ENCODE results near the gene ENO2. TPM values are rescaled to one million over a fixed set of nuclear protein-coding genes. Genes with fewer than 3 reads are reported as not detected.
A peak's percentile ranks its signal among the peaks of the same experiment; 100 is the strongest.
"Not testable (repeated sequence)": the region's sequence is repeated elsewhere in the genome, so short reads cannot be mapped to it uniquely, and the experiment has no call there.

ENO2 gene
- total RNA-seq (100 to 1,000 TPM in 4 of 5 donors, 10 to 100 TPM in 1; 87.2 to 176 (median 148) TPM), total RNA-seq (69.5 to 207 (median 92.8) reads per million in 29 experiments)
- 41.7 TPM for total RNA-seq (2013)

DNA sequence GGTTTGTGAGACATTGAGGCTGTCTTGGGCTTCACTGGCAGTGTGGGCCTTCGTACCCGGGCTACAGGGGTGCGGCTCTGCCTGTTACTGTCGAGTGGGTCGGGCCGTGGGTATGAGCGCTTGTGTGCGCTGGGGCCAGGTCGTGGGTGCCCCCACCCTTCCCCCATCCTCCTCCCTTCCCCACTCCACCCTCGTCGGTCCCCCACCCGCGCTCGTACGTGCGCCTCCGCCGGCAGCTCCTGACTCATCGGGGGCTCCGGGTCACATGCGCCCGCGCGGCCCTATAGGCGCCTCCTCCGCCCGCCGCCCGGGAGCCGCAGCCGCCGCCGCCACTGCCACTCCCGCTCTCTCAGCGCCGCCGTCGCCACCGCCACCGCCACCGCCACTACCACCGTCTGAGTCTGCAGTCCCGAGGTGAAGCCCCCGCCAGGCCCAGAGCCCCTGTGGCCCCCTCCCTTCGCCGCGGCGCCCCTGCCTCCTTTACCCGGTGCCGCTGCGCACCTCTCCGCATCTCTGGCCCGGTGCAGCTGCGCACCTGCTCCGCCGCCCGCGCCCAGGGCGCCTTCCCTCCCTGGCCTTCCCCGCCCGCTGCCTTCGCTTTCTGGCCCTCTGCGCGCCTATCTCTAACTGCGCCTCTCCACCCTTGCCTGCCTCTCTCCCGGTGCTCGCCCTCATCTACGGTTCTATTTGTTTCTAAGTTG lies at the start of gene ENO2:
Gene ENO2, plus strand, starts transcription at position 335 of the 701 bp plus-strand sequence. CDS start 1,253 bp downstream, outside the sequence.
- CTCF ChIA-PET: interaction anchor here in 1 of 2 donors (0.6 to 0.9 kb wide), 4 partner anchors 41 to 275 kb away, joined by 3 to 4 read pairs (median 4); partner anchors contain the start of genes PEX5 and SPSB2
- Histone ChIP-seq H3K4me3 (ENCODE audit: control insufficient read depth in 1 of 2, extremely low read depth in 1 of 2, low read length in 1 of 2) (peak within 1 kb of the TSS; percentile 62 to 65), H3K4me1 (ENCODE audit: control insufficient read depth in 1 of 2, extremely low read depth in 1 of 2, insufficient read depth in 2 of 2, low read length in 2 of 2) (peaks cover 4 to 28% of the 10 kb centered on the region in 2 experiments), H3K36me3 (ENCODE audit: control insufficient read depth in 2 of 2, extremely low read depth in 1 of 2, insufficient read depth in 1 of 2, low read length in 1 of 2) (peaks cover 0 to 15% of the 10 kb centered on the region in 2 donors), H3K9me3 (no peaks in the 10 kb centered on the region), H3K27ac (ENCODE audit: low read length) (peak within 1 kb of the TSS; percentile 86), H3K27me3 (replicated peaks in 1 of 2; ENCODE audit: control insufficient read depth in 2 of 2, extremely low read depth in 1 of 2, insufficient read depth in 2 of 2, low read length in 1 of 2) (no peaks in the 10 kb centered on the region)
- Mint-ChIP-seq H3K27ac (peak within 1 kb of the TSS; percentile 91 to 95), H3K9me3 (no peaks in the 10 kb centered on the region), H3K27me3 (no peaks in the 10 kb centered on the region), H3K4me1 (peaks cover 30 to 40% (median 33%) of the 10 kb centered on the region in 3 donors), H3K4me3 (peak within 1 kb of the TSS; percentile 89 to 98 (median 92)), H3K36me3 (peaks cover 14% of the 10 kb centered on the region)
- POLR2A ChIA-PET: interaction anchor here in 1 of 2 donors (0.6 to 1.2 kb wide), 3 partner anchors 44 to 214 kb away, joined by 3 to 4 read pairs (median 4); partner anchors contain the start of gene CDCA3
- peak; percentile 61 to 91 (median 78) for DNase-seq
- peak; percentile 93 to 96 (median 96) for ATAC-seq (replicated peaks in 1 of 4)
- WGBS (ENCODE audit: insufficient coverage): under 1% methylated on average over 62 of the region's 68 CpGs

DNA sequence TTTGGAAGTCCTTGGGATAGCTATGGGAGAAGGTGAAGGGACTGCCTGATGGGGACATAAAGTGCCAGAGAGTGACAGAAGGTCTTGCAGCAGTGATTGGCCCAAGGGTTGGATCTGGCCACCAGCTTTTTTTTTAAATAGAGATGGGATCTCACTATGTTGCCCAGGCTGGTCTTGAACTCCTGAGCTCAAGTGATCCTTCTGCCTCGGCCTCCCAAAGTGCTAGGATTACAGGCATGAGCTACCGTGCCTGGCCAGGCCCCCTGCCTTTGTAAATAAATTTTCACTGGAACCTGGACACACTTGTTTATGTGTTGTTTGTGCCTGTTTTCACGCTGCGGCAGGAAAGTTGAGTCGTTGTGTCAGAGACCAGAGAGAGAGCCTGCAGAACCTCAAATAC lies 49.1 kb upstream of the ENO2 start:
- H3K4me3 Mint-ChIP-seq: peak overlapping the region; percentile 18 to 49 (median 20)
- H3K27ac Mint-ChIP-seq: peak overlapping the region; percentile 13 to 69
- not testable (repeated sequence) for H3K4me3 ChIP-seq (ENCODE audit: control insufficient read depth in 1 of 2, extremely low read depth in 1 of 2, low read length in 1 of 2); H3K27me3 Mint-ChIP-seq; H3K27me3 ChIP-seq (replicated peaks in 1 of 2; ENCODE audit: control insufficient read depth in 2 of 2, extremely low read depth in 1 of 2, insufficient read depth in 2 of 2, low read length in 1 of 2); ATAC-seq (replicated peaks in 1 of 4); H3K9me3 ChIP-seq; H3K27ac ChIP-seq (ENCODE audit: low read length); H3K9me3 Mint-ChIP-seq; DNase-seq
- 100% methylated on average over 1 of the region's 5 CpGs for whole genome bisulfite sequencing (ENCODE audit: insufficient coverage)
- POLR2A ChIA-PET: interaction anchor here in 1 of 2 donors (0.5 kb wide), 1 partner anchor 75 kb away, joined by 3 read pairs; no protein-coding TSS in a partner anchor
- peaks cover 43% of the 10 kb centered on the region for H3K36me3 Mint-ChIP-seq
- H3K4me1 Mint-ChIP-seq: peaks cover 26 to 32% (median 30%) of the 10 kb centered on the region in 3 donors
- peaks cover 23 to 60% of the 10 kb centered on the region in 2 donors for H3K36me3 ChIP-seq (ENCODE audit: control insufficient read depth in 2 of 2, extremely low read depth in 1 of 2, insufficient read depth in 1 of 2, low read length in 1 of 2)
- H3K4me1 ChIP-seq (ENCODE audit: control insufficient read depth in 1 of 2, extremely low read depth in 1 of 2, insufficient read depth in 2 of 2, low read length in 2 of 2): peaks cover 6 to 34% of the 10 kb centered on the region in 2 experiments
- CTCF ChIA-PET: interaction anchor here in 1 of 2 donors (0.9 to 1.3 kb wide), 2 partner anchors 13 to 42 kb away, joined by 3 to 5 read pairs; no protein-coding TSS in a partner anchor

DNA sequence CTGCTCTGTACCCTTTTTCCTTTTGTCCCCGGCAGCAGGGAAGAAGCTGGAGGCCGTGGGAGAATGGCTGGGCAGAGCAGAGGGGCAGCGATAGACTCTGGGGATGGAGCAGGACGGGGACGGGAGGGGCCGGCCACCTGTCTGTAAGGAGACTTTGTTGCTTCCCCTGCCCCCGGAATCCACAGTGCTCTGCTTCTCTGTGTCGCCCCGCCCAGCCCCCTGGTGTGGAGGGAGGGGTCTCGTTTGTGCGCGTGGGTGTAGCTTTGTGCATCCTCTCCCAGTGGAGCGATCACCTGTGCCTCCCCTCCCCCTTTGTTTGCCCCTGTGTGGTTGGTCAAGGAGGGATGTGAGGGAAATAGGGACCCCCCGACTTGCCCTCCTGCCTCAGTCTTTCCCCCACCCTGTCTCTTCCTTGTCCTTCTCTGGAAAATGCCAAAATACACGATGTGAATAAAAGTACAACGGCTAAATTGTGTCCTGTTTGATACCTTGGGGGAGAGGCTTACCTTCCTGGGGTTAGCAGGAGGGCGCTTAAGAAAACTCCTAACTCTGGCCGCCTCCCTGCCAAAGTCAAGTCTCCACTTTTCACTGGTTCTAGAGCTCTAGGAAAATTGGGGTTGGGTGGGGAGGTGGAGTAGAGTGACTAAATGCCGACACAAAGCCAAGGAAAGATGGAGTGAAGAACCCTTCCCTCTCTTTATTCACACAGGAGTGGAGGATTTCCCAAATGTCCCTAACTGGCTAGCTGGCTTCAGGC lies 48.0 kb upstream of the ENO2 start:
- H3K9me3 Mint-ChIP-seq: no peaks in the 10 kb centered on the region

DNA sequence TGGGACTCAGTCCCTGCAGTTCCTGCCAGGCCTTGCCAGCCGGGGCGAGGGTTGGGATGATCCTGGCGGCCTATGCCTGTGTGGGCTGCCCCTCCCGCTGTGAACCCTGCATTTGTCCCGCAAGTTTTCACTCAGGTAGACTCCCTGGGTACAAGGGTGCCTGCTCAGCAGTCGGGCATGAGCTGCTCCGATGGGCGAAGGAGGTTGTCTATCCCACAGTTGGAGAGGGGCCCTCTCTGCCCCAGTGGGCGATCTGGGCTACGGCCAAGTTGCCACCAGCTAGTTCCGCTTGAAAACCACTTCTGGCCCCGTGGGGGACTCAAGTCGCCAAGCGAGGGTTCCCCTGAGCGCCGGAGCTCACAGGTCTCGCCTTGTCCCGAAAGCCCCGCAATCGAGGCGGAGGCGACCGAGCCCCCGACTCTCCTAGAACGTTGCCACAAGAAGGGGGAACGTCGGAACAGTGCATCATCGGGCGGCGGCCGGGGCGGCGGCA lies 47.4 kb upstream of the ENO2 start:
- ATAC-seq (replicated peaks in 1 of 4) (peak; percentile 0 to 4 (median 1)), DNase-seq (peak in 3 of 35 experiments; percentile 31 to 60 (median 44))
- peak overlapping the region; percentile 44 to 65 for H3K4me3 ChIP-seq (ENCODE audit: control insufficient read depth in 1 of 2, extremely low read depth in 1 of 2, low read length in 1 of 2)
- peak overlapping the region; percentile 91 for H3K27ac Mint-ChIP-seq
- peaks cover 16 to 49% of the 10 kb centered on the region in 2 experiments for H3K4me1 ChIP-seq (ENCODE audit: control insufficient read depth in 1 of 2, extremely low read depth in 1 of 2, insufficient read depth in 2 of 2, low read length in 2 of 2)
- no peaks in the 10 kb centered on the region for H3K9me3 ChIP-seq
- no peaks in the 10 kb centered on the region for H3K27me3 Mint-ChIP-seq
- no peaks in the 10 kb centered on the region for H3K27me3 ChIP-seq (replicated peaks in 1 of 2; ENCODE audit: control insufficient read depth in 2 of 2, extremely low read depth in 1 of 2, insufficient read depth in 2 of 2, low read length in 1 of 2)
- peaks cover 43 to 48% (median 46%) of the 10 kb centered on the region in 3 donors for H3K4me1 Mint-ChIP-seq
- no peaks in the 10 kb centered on the region for H3K9me3 Mint-ChIP-seq
- peaks cover 11 to 52% of the 10 kb centered on the region in 2 donors for H3K36me3 ChIP-seq (ENCODE audit: control insufficient read depth in 2 of 2, extremely low read depth in 1 of 2, insufficient read depth in 1 of 2, low read length in 1 of 2)
- ChIA-PET POLR2A (interaction anchor here (0.7 to 1.4 kb wide), 2 partner anchors 15 to 151 kb away, joined by 5 to 6 read pairs; partner anchors contain the start of gene USP5 (in 1 of the 2)), CTCF (interaction anchor here (0.6 to 1.5 kb wide), 9 partner anchors 8 to 240 kb away, joined by 3 to 8 read pairs (median 5); partner anchors contain the start of genes CDCA3 (in 1 of the 2), USP5 (in 1 of the 2) and ZNF384 (in 1 of the 2))
- H3K27ac ChIP-seq (ENCODE audit: low read length): peak overlapping the region; percentile 86
- peaks cover 38% of the 10 kb centered on the region for H3K36me3 Mint-ChIP-seq
- 10% methylated on average over 31 of the region's 33 CpGs for WGBS (ENCODE audit: insufficient coverage)
- peak overlapping the region; percentile 86 to 92 (median 87) for H3K4me3 Mint-ChIP-seq

More for the DNA sequence above, 48.0 kb upstream of the ENO2 start:
- Histone ChIP-seq H3K9me3 (no peaks in the 10 kb centered on the region), H3K4me1 (ENCODE audit: control insufficient read depth in 1 of 2, extremely low read depth in 1 of 2, insufficient read depth in 2 of 2, low read length in 2 of 2) (peaks cover 10 to 43% of the 10 kb centered on the region in 2 experiments), H3K36me3 (ENCODE audit: control insufficient read depth in 2 of 2, extremely low read depth in 1 of 2, insufficient read depth in 1 of 2, low read length in 1 of 2) (peaks cover 17 to 59% of the 10 kb centered on the region in 2 donors), H3K27ac (ENCODE audit: low read length) (peak overlapping the region; percentile 86), H3K4me3 (ENCODE audit: control insufficient read depth in 1 of 2, extremely low read depth in 1 of 2, low read length in 1 of 2) (peak overlapping the region in 1 of 2 donors; percentile 65), H3K27me3 (replicated peaks in 1 of 2; ENCODE audit: control insufficient read depth in 2 of 2, extremely low read depth in 1 of 2, insufficient read depth in 2 of 2, low read length in 1 of 2) (no peaks in the 10 kb centered on the region)
- Mint-ChIP-seq H3K27me3 (no peaks in the 10 kb centered on the region), H3K4me1 (peaks cover 37 to 42% (median 40%) of the 10 kb centered on the region in 3 donors), H3K4me3 (peak overlapping the region; percentile 86 to 92 (median 87)), H3K36me3 (peaks cover 38% of the 10 kb centered on the region), H3K27ac (peak overlapping the region; percentile 91)
- POLR2A ChIA-PET: interaction anchor here (0.7 to 1.4 kb wide), 2 partner anchors 14 to 151 kb away, joined by 5 to 6 read pairs; partner anchors contain the start of gene USP5 (in 1 of the 2)
- DNase-seq (no peak), ATAC-seq (replicated peaks in 1 of 4) (no peak)
- WGBS (ENCODE audit: insufficient coverage): 83% methylated on average over 1 of the region's 19 CpGs
- CTCF ChIA-PET: interaction anchor here (0.6 to 1.5 kb wide), 9 partner anchors 8 to 241 kb away, joined by 3 to 8 read pairs (median 5); partner anchors contain the start of genes CDCA3 (in 1 of the 2), USP5 (in 1 of the 2) and ZNF384 (in 1 of the 2)

DNA sequence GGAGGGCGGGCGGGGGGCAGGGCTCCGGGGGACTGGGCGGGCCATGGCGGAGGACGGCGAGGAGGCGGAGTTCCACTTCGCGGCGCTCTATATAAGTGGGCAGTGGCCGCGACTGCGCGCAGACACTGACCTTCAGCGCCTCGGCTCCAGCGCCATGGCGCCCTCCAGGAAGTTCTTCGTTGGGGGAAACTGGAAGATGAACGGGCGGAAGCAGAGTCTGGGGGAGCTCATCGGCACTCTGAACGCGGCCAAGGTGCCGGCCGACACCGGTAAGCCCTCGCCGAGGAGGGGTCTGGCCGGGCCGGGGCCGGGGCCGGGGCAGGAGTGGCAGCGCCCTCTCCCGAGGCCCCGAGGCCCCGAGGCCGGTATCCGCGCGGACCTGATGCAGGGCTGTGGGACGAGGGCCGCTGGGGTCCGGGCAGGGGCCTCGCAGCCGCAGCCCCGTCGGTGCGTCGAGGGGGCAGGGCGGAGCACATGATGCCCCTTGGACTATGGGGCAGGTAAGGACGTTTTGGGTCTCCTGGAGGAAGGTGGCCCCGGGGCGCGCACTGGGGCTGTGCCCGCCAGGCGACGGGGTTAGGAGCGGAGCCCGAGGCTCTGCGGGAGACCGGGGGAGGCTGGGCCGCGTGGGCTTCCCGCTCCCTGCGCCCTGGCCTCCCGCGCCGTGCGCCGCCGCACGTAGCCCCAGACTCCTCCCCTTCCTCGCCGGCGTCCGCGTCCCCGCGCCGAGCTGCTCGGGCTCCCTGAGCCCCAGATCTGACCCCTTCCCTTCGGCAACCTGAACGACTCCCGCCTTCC lies 46.8 kb upstream of the ENO2 start, which contains the start of gene TPI1:
Gene TPI1, plus strand, starts transcription at position 119 of the 798 bp plus-strand sequence. Its CDS starts 36 bp downstream, at position 155.
- Histone ChIP-seq H3K4me3 (ENCODE audit: control insufficient read depth in 1 of 2, extremely low read depth in 1 of 2, low read length in 1 of 2) (peak within 1 kb of the TSS; percentile 62 to 65), H3K4me1 (ENCODE audit: control insufficient read depth in 1 of 2, extremely low read depth in 1 of 2, insufficient read depth in 2 of 2, low read length in 2 of 2) (peaks cover 20 to 56% of the 10 kb centered on the region in 2 experiments), H3K27ac (ENCODE audit: low read length) (peak within 1 kb of the TSS; percentile 86), H3K36me3 (ENCODE audit: control insufficient read depth in 2 of 2, extremely low read depth in 1 of 2, insufficient read depth in 1 of 2, low read length in 1 of 2) (peaks cover 10 to 48% of the 10 kb centered on the region in 2 donors), H3K27me3 (replicated peaks in 1 of 2; ENCODE audit: control insufficient read depth in 2 of 2, extremely low read depth in 1 of 2, insufficient read depth in 2 of 2, low read length in 1 of 2) (no peaks in the 10 kb centered on the region), H3K9me3 (no peaks in the 10 kb centered on the region)
- WGBS (ENCODE audit: insufficient coverage): under 1% methylated on average over 73 of the region's 86 CpGs
- Mint-ChIP-seq H3K27ac (peak within 1 kb of the TSS; percentile 91), H3K9me3 (no peaks in the 10 kb centered on the region), H3K27me3 (no peaks in the 10 kb centered on the region), H3K4me3 (peak within 1 kb of the TSS; percentile 86 to 92 (median 87)), H3K36me3 (peaks cover 34% of the 10 kb centered on the region), H3K4me1 (peaks cover 49 to 54% (median 51%) of the 10 kb centered on the region in 3 donors)
- ATAC-seq (replicated peaks in 1 of 4): peak; percentile 75 to 79 (median 76)
- CTCF ChIA-PET: interaction anchor here (0.6 to 2.0 kb wide), 9 partner anchors 9 to 240 kb away, joined by 3 to 12 read pairs (median 5); partner anchors contain the start of genes CDCA3 (in 1 of the 2), USP5 (in 1 of the 2) and ZNF384 (in 1 of the 2)
- DNase-seq: peak in 33 of 35 experiments; percentile 32 to 82 (median 52)
- POLR2A ChIA-PET: interaction anchor here (0.7 to 1.4 kb wide), 3 partner anchors 15 to 150 kb away, joined by 3 to 6 read pairs (median 5); partner anchors contain the start of gene USP5 (in 2 of the 2)

Measured in T-cell (primary cell).